Transverse colon (tissue), 4 donors: ENCODE data around the gene CCNA2. TPM values are rescaled to one million over a fixed set of nuclear protein-coding genes. Genes with fewer than 3 reads are reported as not detected.

Experiments
- DNase-seq: peaks from one replicate; pipeline ENCODE4 v3.0.0-alpha.2; 2019
- H3K27ac ChIP-seq, 4 donors: fragments of 200-600 bp; sonication (generic); 2 replicates each; pipeline ENCODE4 v1.5.1; 2016 to 2018; ENCODE audit warnings: inconsistent platforms in 4 of 4
- H3K27me3 ChIP-seq: fragments of 200-600 bp; sonication (generic); 2 replicates; pipeline ENCODE4 v1.5.1; 2017; ENCODE audit warnings: inconsistent platforms
- H3K36me3 ChIP-seq, 4 donors: fragments of 200-600 bp; sonication (generic); 2 replicates each; pipeline ENCODE4 v1.5.1; 2017 to 2019; ENCODE audit warnings: inconsistent platforms in 4 of 4
- H3K4me1 ChIP-seq, 4 donors: fragments of 200-600 bp; sonication (generic); 2 replicates each; pipeline ENCODE4 v1.5.1; 2017 to 2020; ENCODE audit warnings: inconsistent platforms in 4 of 4
- H3K4me3 ChIP-seq, 4 donors: fragments of 200-600 bp; sonication (generic); 1 replicate in 1 of 4; 2 replicates in 3 of 4; pipeline versions ENCODE4 v1.5.1 to v1.6.1; 2017 to 2019; ENCODE audit warnings: inconsistent platforms in 4 of 4
- H3K9me3 ChIP-seq, 2 donors: fragments of 200-600 bp; sonication (generic); 2 replicates each; pipeline ENCODE4 v1.5.1; 2017 to 2019; ENCODE audit warnings: inconsistent platforms in 2 of 2
- CTCF ChIP-seq, 5 experiments: fragments of 200-600 bp in 3 of 5; fragments of 450-650 bp in 2 of 5; sonication (generic) in 3 of 5; IDR thresholded peaks; 1 replicate in 2 of 5; 2 replicates in 3 of 5; pipeline ENCODE4 v1.5.1; 2016 to 2017; ENCODE audit warnings: antibody characterized with exemption in 5 of 5, inconsistent platforms in 3 of 5, mild to moderate bottlenecking in 2 of 5, moderate library complexity in 1 of 5
- EP300 ChIP-seq: sonication (generic); formaldehyde crosslinking; IDR thresholded peaks from one replicate; pipeline ENCODE4 v1.6.1; 2017; ENCODE audit warnings: antibody characterized with exemption, low read depth
- POLR2A ChIP-seq: fragments of 450-650 bp; IDR thresholded peaks from one replicate; pipeline ENCODE4 v1.6.1; 2016; ENCODE audit warnings: antibody characterized with exemption, mild to moderate bottlenecking, moderate library complexity
- POLR2AphosphoS5 ChIP-seq, 3 donors: sonication (generic); formaldehyde crosslinking; IDR thresholded peaks; one replicate each; pipeline ENCODE4 v1.6.1; 2016; ENCODE audit warnings: antibody characterized with exemption in 3 of 3
- WGBS, 2 donors: methylation state at CpG; one replicate each; pipeline ENCODE4 v1.1.5; 2018; ENCODE audit warnings: low coverage in 1 of 2; 5-methylcytosine and 5-hydroxymethylcytosine counted together
- in situ Hi-C, 4 donors: fragments of 200-750 bp; cut with MboI; loops; one replicate each; pipeline versions ENCODE4 v1.15.0 to v1.15.1; 2017; ENCODE audit warnings: low sequenced_read_pairs in 3 of 4, low pct_ligation_motif_present in 1 of 4, low pct_unique_long_range_greater_than_20kb in 1 of 4
- intact Hi-C: fragments of 100-400 bp; cut with DNase I; formaldehyde crosslinking; loops from one replicate; pipeline ENCODE4 v1.15.1; 2023; ENCODE audit warnings: low total_unique reads
- total RNA-seq, 4 donors: library from RNA; depleted of rRNA; stranded (reverse); fragments of >200 nt; gene quantifications; one replicate each; pipeline ENCODE4 v1.1.0, GENCODE V29; 2016

Gene CCNA2
- total RNA-seq, 4 donors from 2014 or later, result 2.4 to 16.9 (median 3.3) TPM; not detected in 1

GRCh38 chr4:121777625-121778024 lies 46.1 kb downstream of the CCNA2 start:
- peaks cover 3% of the 10 kb centered on the region for H3K27me3 ChIP-seq
- H3K9me3 ChIP-seq, result no peaks in the 10 kb centered on the region
- in situ Hi-C loops, result no loop called here
- no peak for DNase-seq
- no peaks in the 10 kb centered on the region for H3K36me3 ChIP-seq
- intact Hi-C loops, result no loop called here
- no peaks in the 10 kb centered on the region for H3K4me1 ChIP-seq
- 49% methylated on average over 3 of the region's 3 CpGs; no CpG with 5 or more reads in 1 of the 2 donors for WGBS, 2 donors
- H3K27ac ChIP-seq, result no peak overlapping the region
- no peak overlapping the region for H3K4me3 ChIP-seq
- TF ChIP-seq POLR2A (no peak), EP300 (no peak), POLR2AphosphoS5 (IDR thresholded peaks at IDR 0.05) (no peak), CTCF (IDR thresholded peaks at IDR 0.05) (no peak)

GRCh38 chr4:121776610-121777401 lies 46.9 kb downstream of the CCNA2 start:
- H3K27ac ChIP-seq, result no peak overlapping the region
- H3K4me1 ChIP-seq, result no peaks in the 10 kb centered on the region
- H3K36me3 ChIP-seq, result no peaks in the 10 kb centered on the region
- H3K4me3 ChIP-seq, result no peak overlapping the region
- H3K9me3 ChIP-seq, result no peaks in the 10 kb centered on the region
- intact Hi-C loops, result no loop called here
- in situ Hi-C loops, result no loop called here
- no peak for DNase-seq
- WGBS, 2 donors, result 72 to 74% methylated on average over 6 of the region's 6 CpGs
- TF ChIP-seq POLR2A, result no peak
- no peak for TF ChIP-seq CTCF (IDR thresholded peaks at IDR 0.05)
- no peak for TF ChIP-seq POLR2AphosphoS5 (IDR thresholded peaks at IDR 0.05)
- TF ChIP-seq EP300, result no peak
- peaks cover 3% of the 10 kb centered on the region for H3K27me3 ChIP-seq

GRCh38 chr4:121773883-121774282 lies 49.8 kb downstream of the CCNA2 start:
- intact Hi-C loops (no loop called here), in situ Hi-C loops (no loop called here)
- TF ChIP-seq EP300 (no peak), CTCF (IDR thresholded peaks at IDR 0.05) (no peak), POLR2A (no peak), POLR2AphosphoS5 (IDR thresholded peaks at IDR 0.05) (no peak)
- Histone ChIP-seq H3K4me1 (no peaks in the 10 kb centered on the region), H3K27me3 (no peaks in the 10 kb centered on the region), H3K27ac (no peak overlapping the region), H3K9me3 (no peaks in the 10 kb centered on the region), H3K4me3 (no peak overlapping the region), H3K36me3 (no peaks in the 10 kb centered on the region)
- 100% methylated on average over 1 of the region's 1 CpG; no CpG with 5 or more reads in 1 of the 2 donors for WGBS, 2 donors
- DNase-seq, result no peak

GRCh38 chr4:121771869-121772268 lies 51.8 kb downstream of the CCNA2 start:
- no peak for DNase-seq
- Histone ChIP-seq H3K4me1 (no peaks in the 10 kb centered on the region), H3K27ac (no peak overlapping the region), H3K27me3 (no peaks in the 10 kb centered on the region), H3K36me3 (no peaks in the 10 kb centered on the region), H3K4me3 (no peak overlapping the region), H3K9me3 (no peaks in the 10 kb centered on the region)
- intact Hi-C loops (no loop called here), in situ Hi-C loops (no loop called here)
- WGBS, 2 donors, result 83 to 90% methylated on average over 1 of the region's 1 CpG
- no peak for TF ChIP-seq POLR2A
- TF ChIP-seq EP300, result no peak
- TF ChIP-seq POLR2AphosphoS5 (IDR thresholded peaks at IDR 0.05), result no peak
- TF ChIP-seq CTCF (IDR thresholded peaks at IDR 0.05), result no peak
